Uterus (tissue), 4 donors: Measurements from ENCODE around the gene RPS19. TPM values are rescaled to one million over a fixed set of nuclear protein-coding genes. Genes with fewer than 3 reads are reported as not detected.

ENCODE experiments used
- DNase-seq, 2 donors: peaks; one replicate each; pipeline ENCODE4 v3.0.0-alpha.2; 2019 to 2020
- H3K27ac ChIP-seq, 2 donors: fragments of 200-600 bp; sonication (generic); 1 replicate in 1 of 2; 2 replicates in 1 of 2; pipeline ENCODE4 v1.5.1; 2016 to 2018
- H3K27me3 ChIP-seq, 2 donors: fragments of 200-600 bp; sonication (generic); one replicate each; pipeline ENCODE4 v1.5.1; 2018 to 2019; ENCODE audit warnings: control low read depth in 1 of 2
- H3K36me3 ChIP-seq, 2 donors: fragments of 200-600 bp; sonication (generic); one replicate each; pipeline ENCODE4 v1.5.1; 2019; ENCODE audit warnings: control low read depth in 1 of 2
- H3K4me1 ChIP-seq, 2 donors: fragments of 200-600 bp; sonication (generic); one replicate each; pipeline ENCODE4 v1.5.1; 2018 to 2019; ENCODE audit warnings: control low read depth in 1 of 2
- H3K4me3 ChIP-seq, 2 donors: fragments of 200-600 bp; sonication (generic); 1 replicate in 1 of 2; 2 replicates in 1 of 2; pipeline ENCODE4 v1.5.1; 2018 to 2019; ENCODE audit warnings: mild to moderate bottlenecking in 1 of 2
- H3K9me3 ChIP-seq, 2 donors: fragments of 200-600 bp; sonication (generic); one replicate each; pipeline ENCODE4 v1.5.1; 2019; ENCODE audit warnings: control low read depth in 1 of 2
- CTCF ChIP-seq, 4 experiments: fragments of 200-600 bp in 2 of 4; fragments of 450-650 bp in 2 of 4; sonication (generic) in 2 of 4; IDR thresholded peaks; one replicate each; pipeline ENCODE4 v1.5.1; 2016 to 2019; ENCODE audit warnings: antibody characterized with exemption in 4 of 4, mild to moderate bottlenecking in 2 of 4, moderate library complexity in 1 of 4
- POLR2A ChIP-seq, 2 donors: fragments of 450-650 bp; IDR thresholded peaks; one replicate each; pipeline ENCODE4 v1.6.1; 2016; ENCODE audit warnings: antibody characterized with exemption in 2 of 2, mild to moderate bottlenecking in 1 of 2, moderate library complexity in 1 of 2
- intact Hi-C: fragments of 100-400 bp; cut with DNase I; formaldehyde crosslinking; loops from one replicate; pipeline ENCODE4 v1.15.1; 2023; ENCODE audit warnings: low total_unique reads
- total RNA-seq, 4 donors: library from RNA; depleted of rRNA in 3 of 4; stranded (reverse); fragments of >200 nt in 3 of 4; gene quantifications; one replicate each; pipeline versions ENCODE4 v1.1.0 to v1.2.4, GENCODE V29; 2014 to 2023
- donor health status: DM: yes; HTN: yes; CAD: no.

Gene RPS19
- total RNA-seq, 4 donors from 2014 or later: 324 to 1,895 (median 1,094) TPM

GRCh38 chr19:41853768-41854167 is 6.3 kb upstream of the RPS19 start:
- no peak for TF ChIP-seq POLR2A (IDR thresholded peaks at IDR 0.05)
- TF ChIP-seq CTCF (IDR thresholded peaks at IDR 0.05): no peak
- no peak overlapping the region for H3K4me3 ChIP-seq
- intact Hi-C loops: no loop called here
- H3K36me3 ChIP-seq: no peaks in the 10 kb centered on the region
- no peaks in the 10 kb centered on the region for H3K9me3 ChIP-seq
- no peaks in the 10 kb centered on the region for H3K4me1 ChIP-seq
- H3K27ac ChIP-seq: no peak overlapping the region
- H3K27me3 ChIP-seq: no peaks in the 10 kb centered on the region
- no peak for DNase-seq

GRCh38 chr19:41859213-41859617 is 840 bp upstream of the RPS19 start:
- no peak for DNase-seq
- Histone ChIP-seq H3K27ac (peak overlapping the region; percentile 75 to 98), H3K4me1 (peaks cover 6 to 24% of the 10 kb centered on the region in 2 donors), H3K27me3 (no peaks in the 10 kb centered on the region), H3K36me3 (no peaks in the 10 kb centered on the region), H3K4me3 (peak overlapping the region in 1 of 2 donors; percentile 28), H3K9me3 (no peaks in the 10 kb centered on the region)
- intact Hi-C loops: no loop called here
- no peak for TF ChIP-seq POLR2A (IDR thresholded peaks at IDR 0.05)
- no peak for TF ChIP-seq CTCF (IDR thresholded peaks at IDR 0.05)

- intact Hi-C loops: no loop called here
Observed at GRCh38 chr19:41860419-41861115, 512 bp downstream of the RPS19 start.

GRCh38 chr19:41861116-41861768 is 1.2 kb downstream of the RPS19 start:
- Histone ChIP-seq H3K4me3 (peak overlapping the region; percentile 65 to 77), H3K36me3 (no peaks in the 10 kb centered on the region), H3K9me3 (no peaks in the 10 kb centered on the region), H3K27ac (peak overlapping the region; percentile 90 to 98), H3K27me3 (no peaks in the 10 kb centered on the region), H3K4me1 (peaks cover 6 to 27% of the 10 kb centered on the region in 2 donors)
- no peak for TF ChIP-seq CTCF (IDR thresholded peaks at IDR 0.05)
- TF ChIP-seq POLR2A (IDR thresholded peaks at IDR 0.05): no peak
- DNase-seq: no peak
- intact Hi-C loops: no loop called here

More at GRCh38 chr19:41860419-41861115, 512 bp downstream of the RPS19 start:
- Histone ChIP-seq H3K4me3 (peak overlapping the region; percentile 65 to 77), H3K27me3 (no peaks in the 10 kb centered on the region), H3K4me1 (peaks cover 6 to 27% of the 10 kb centered on the region in 2 donors), H3K27ac (peak overlapping the region; percentile 90 to 98), H3K36me3 (no peaks in the 10 kb centered on the region), H3K9me3 (no peaks in the 10 kb centered on the region)
- TF ChIP-seq CTCF (IDR thresholded peaks at IDR 0.05) (no peak), POLR2A (IDR thresholded peaks at IDR 0.05) (no peak)
- no peak for DNase-seq

- TF ChIP-seq POLR2A (IDR thresholded peaks at IDR 0.05) (no peak), CTCF (IDR thresholded peaks at IDR 0.05) (no peak)
- H3K27ac ChIP-seq: no peak overlapping the region
- no peaks in the 10 kb centered on the region for H3K9me3 ChIP-seq
- H3K4me3 ChIP-seq: no peak overlapping the region
- intact Hi-C loops: no loop called here
- no peaks in the 10 kb centered on the region for H3K27me3 ChIP-seq
- no peak for DNase-seq
- peaks cover 6 to 27% of the 10 kb centered on the region in 2 donors for H3K4me1 ChIP-seq
- H3K36me3 ChIP-seq: no peaks in the 10 kb centered on the region
Observed at GRCh38 chr19:41861846-41862245, 1.8 kb downstream of the RPS19 start.
